ENCODE data around the gene KCNQ1OT1.

DNA sequence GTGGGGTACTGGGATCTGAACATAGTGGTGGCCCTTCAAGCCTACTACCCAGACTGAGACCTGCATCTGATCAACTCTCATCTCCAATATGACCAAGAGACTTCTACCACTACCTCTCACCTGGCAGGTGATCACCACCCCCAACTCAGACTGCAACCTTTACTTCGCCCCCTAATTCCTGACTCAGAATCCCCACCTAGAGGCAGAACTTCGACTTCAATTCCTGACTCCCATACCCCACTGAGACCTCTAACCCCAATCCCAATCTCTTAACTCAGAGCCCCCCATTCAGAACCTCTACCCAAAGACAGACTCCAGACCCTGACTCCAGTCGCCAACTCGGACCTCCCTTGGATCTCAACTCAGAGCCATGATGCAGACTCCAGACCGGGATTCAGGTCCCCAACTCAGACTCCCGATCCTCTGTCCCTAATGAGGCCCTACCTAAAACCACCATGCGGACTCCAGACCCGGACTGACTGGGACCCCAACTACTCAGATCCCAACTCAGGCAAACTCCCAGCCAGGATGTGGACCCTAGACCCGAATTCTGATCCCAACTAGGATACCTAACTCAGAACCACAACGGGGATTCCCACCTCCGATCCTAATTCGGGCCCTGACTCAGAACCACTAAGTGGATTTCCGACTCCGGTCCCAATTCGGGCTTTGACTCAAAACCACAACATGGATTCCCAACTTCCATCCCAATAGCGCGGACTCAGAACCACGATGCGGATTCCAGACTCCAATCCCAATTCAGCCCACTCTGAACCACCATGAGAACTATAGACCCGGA is 1.2 kb downstream of the KCNQ1OT1 start:
- TF ChIP-seq, protein P1, sequence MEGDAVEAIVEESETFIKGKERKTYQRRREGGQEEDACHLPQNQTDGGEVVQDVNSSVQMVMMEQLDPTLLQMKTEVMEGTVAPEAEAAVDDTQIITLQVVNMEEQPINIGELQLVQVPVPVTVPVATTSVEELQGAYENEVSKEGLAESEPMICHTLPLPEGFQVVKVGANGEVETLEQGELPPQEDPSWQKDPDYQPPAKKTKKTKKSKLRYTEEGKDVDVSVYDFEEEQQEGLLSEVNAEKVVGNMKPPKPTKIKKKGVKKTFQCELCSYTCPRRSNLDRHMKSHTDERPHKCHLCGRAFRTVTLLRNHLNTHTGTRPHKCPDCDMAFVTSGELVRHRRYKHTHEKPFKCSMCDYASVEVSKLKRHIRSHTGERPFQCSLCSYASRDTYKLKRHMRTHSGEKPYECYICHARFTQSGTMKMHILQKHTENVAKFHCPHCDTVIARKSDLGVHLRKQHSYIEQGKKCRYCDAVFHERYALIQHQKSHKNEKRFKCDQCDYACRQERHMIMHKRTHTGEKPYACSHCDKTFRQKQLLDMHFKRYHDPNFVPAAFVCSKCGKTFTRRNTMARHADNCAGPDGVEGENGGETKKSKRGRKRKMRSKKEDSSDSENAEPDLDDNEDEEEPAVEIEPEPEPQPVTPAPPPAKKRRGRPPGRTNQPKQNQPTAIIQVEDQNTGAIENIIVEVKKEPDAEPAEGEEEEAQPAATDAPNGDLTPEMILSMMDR (IDR thresholded peaks at IDR 0.05; ENCODE audit: low read depth, low read length, missing input control) = no peak
- TF ChIP-seq RAD21 (IDR thresholded peaks at IDR 0.05) = no peak
- TF ChIP-seq MAX (IDR thresholded peaks at IDR 0.05) = no peak
- TF ChIP-seq GABPA (IDR thresholded peaks at IDR 0.05 in 1 of 2, conservative IDR thresholded peaks at IDR 0.05 in 1 of 2) = no peak
- TF ChIP-seq TAF1 (conservative IDR thresholded peaks at IDR 0.05) = no peak
- TF ChIP-seq, protein P2, sequence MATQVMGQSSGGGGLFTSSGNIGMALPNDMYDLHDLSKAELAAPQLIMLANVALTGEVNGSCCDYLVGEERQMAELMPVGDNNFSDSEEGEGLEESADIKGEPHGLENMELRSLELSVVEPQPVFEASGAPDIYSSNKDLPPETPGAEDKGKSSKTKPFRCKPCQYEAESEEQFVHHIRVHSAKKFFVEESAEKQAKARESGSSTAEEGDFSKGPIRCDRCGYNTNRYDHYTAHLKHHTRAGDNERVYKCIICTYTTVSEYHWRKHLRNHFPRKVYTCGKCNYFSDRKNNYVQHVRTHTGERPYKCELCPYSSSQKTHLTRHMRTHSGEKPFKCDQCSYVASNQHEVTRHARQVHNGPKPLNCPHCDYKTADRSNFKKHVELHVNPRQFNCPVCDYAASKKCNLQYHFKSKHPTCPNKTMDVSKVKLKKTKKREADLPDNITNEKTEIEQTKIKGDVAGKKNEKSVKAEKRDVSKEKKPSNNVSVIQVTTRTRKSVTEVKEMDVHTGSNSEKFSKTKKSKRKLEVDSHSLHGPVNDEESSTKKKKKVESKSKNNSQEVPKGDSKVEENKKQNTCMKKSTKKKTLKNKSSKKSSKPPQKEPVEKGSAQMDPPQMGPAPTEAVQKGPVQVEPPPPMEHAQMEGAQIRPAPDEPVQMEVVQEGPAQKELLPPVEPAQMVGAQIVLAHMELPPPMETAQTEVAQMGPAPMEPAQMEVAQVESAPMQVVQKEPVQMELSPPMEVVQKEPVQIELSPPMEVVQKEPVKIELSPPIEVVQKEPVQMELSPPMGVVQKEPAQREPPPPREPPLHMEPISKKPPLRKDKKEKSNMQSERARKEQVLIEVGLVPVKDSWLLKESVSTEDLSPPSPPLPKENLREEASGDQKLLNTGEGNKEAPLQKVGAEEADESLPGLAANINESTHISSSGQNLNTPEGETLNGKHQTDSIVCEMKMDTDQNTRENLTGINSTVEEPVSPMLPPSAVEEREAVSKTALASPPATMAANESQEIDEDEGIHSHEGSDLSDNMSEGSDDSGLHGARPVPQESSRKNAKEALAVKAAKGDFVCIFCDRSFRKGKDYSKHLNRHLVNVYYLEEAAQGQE (IDR thresholded peaks at IDR 0.05) = no peak
- no peak for TF ChIP-seq HNF4G (IDR thresholded peaks at IDR 0.05)
- TF ChIP-seq SP1 (IDR thresholded peaks at IDR 0.05) = no peak
